SU-DHL-6 (cell line): ENCODE data around the gene PLD1.

Experiments
- H2AFZ ChIP-seq: fragments of 200-600 bp; sonication (generic); 2 replicates; pipeline ENCODE4 v1.6.1; 2014; ENCODE audit warnings: low read depth, mild to moderate bottlenecking, moderate library complexity, mixed read lengths, antibody characterized with exemption, low read length; ENCODE audit not compliant: severe bottlenecking
- H3F3A ChIP-seq: fragments of 200-600 bp; shearing (Covaris generic); 2 replicates; pipeline ENCODE4 v1.6.0; 2016; ENCODE audit warnings: antibody characterized with exemption, mild to moderate bottlenecking; ENCODE audit not compliant: insufficient read depth
- H3K27ac ChIP-seq: fragments of 200-600 bp; sonication (generic); 2 replicates; pipeline ENCODE4 v1.5.1; 2016; ENCODE audit warnings: low read depth, mild to moderate bottlenecking, low read length, moderate library complexity, mixed read lengths
- H3K27me3 ChIP-seq: fragments of 200-600 bp; sonication (generic), shearing (Covaris generic); 2 replicates; pipeline ENCODE4 v1.6.0; 2014; ENCODE audit warnings: mild to moderate bottlenecking, low read length
- H3K36me3 ChIP-seq: fragments of 200-600 bp; sonication (generic); 2 replicates; pipeline ENCODE4 v1.6.1; 2014; ENCODE audit warnings: mild to moderate bottlenecking, low read length, mixed read lengths
- H3K4me2 ChIP-seq: fragments of 300-600, 200-600 bp; shearing (Covaris generic), sonication (generic); 2 replicates; pipeline ENCODE4 v1.6.0; 2014; ENCODE audit warnings: low read length, low read depth, mild to moderate bottlenecking; ENCODE audit not compliant: poor library complexity, severe bottlenecking
- H3K4me3 ChIP-seq: fragments of 200-600 bp; sonication (generic); 2 replicates; pipeline ENCODE4 v1.5.1; 2014; ENCODE audit warnings: antibody characterized with exemption, low read length, mild to moderate bottlenecking, mixed read lengths; ENCODE audit not compliant: insufficient read depth, poor library complexity, severe bottlenecking
- H3K79me2 ChIP-seq: fragments of 200-600 bp; sonication (generic); 2 replicates; pipeline ENCODE4 v1.6.1; 2014; ENCODE audit warnings: mild to moderate bottlenecking, low read length, moderate library complexity; ENCODE audit not compliant: insufficient read depth
- H3K9ac ChIP-seq: fragments of 200-600 bp; sonication (generic); 2 replicates; pipeline ENCODE4 v1.7.0; 2014; ENCODE audit warnings: mild to moderate bottlenecking, low read length
- H3K9me2 ChIP-seq: fragments of 200-600 bp; sonication (generic); replicated peaks from 2 replicates; pipeline ENCODE4 v1.6.1; 2014; ENCODE audit warnings: low read length; ENCODE audit not compliant: insufficient read depth
- H3K9me3 ChIP-seq: fragments of 200-600 bp; sonication (generic); 2 replicates; pipeline ENCODE4 v1.6.1; 2014; ENCODE audit warnings: low read length, mixed read lengths; ENCODE audit not compliant: insufficient read depth
- H4K20me1 ChIP-seq: fragments of 200-600 bp; sonication (generic); 2 replicates; pipeline ENCODE4 v1.6.1; 2014; ENCODE audit warnings: low read depth, mild to moderate bottlenecking, antibody characterized with exemption, low read length, moderate library complexity, mixed read lengths
- CTCF ChIP-seq: fragments of 200-600 bp; sonication (generic); IDR thresholded peaks from one replicate; pipeline ENCODE4 v1.5.1; 2017; ENCODE audit warnings: antibody characterized with exemption, mild to moderate bottlenecking, low read length, moderate library complexity; ENCODE audit not compliant: insufficient read depth, poor library complexity, severe bottlenecking
- EZH2phosphoT487 ChIP-seq: fragments of 200-600 bp; sonication (generic), shearing (Covaris generic); conservative IDR thresholded peaks from 2 replicates; pipeline ENCODE4 v1.6.1; 2018; ENCODE audit warnings: mild to moderate bottlenecking, antibody characterized with exemption, low read length, moderate library complexity, mixed read lengths

Gene PLD1

DNA sequence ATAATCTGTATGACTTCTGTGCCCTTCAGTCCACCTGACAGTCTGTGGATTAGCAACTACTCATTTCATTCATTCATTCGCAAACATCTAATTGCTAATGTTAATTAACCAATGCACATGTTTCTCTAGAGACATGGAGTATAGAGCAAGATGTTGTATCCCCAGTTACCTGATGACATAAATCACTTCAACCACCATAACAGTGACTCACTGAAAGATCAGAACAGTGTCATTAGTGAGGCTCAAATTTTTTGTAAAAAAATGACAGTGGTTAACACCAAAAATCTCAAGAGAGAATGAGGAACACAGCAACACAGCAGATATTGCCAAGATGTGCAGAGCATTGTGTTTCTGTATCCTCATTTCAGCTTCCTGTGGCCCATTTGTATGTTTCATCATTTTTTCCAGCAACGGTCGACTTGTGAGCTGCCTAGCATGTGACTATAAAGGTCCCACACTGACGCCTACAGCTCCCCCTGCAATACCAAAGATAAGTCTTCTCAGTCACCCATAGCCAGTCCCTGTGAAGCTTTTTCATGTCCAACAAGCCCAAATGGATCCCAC is 3.7 kb upstream of the PLD1 start:
- Histone ChIP-seq H3K9ac (no peak overlapping the region), H3K9me3 (no peaks in the 10 kb centered on the region), H3K9me2 (no peaks in the 10 kb centered on the region), H4K20me1 (no peaks in the 10 kb centered on the region), H3F3A (no peaks in the 10 kb centered on the region), H3K36me3 (no peaks in the 10 kb centered on the region), H3K27me3 (no peaks in the 10 kb centered on the region), H3K79me2 (no peaks in the 10 kb centered on the region), H3K4me3 (no peak overlapping the region), H3K27ac (no peak overlapping the region), H2AFZ (no peak overlapping the region), H3K4me2 (no peak overlapping the region)
- TF ChIP-seq EZH2phosphoT487 (no peak), CTCF (no peak)

DNA sequence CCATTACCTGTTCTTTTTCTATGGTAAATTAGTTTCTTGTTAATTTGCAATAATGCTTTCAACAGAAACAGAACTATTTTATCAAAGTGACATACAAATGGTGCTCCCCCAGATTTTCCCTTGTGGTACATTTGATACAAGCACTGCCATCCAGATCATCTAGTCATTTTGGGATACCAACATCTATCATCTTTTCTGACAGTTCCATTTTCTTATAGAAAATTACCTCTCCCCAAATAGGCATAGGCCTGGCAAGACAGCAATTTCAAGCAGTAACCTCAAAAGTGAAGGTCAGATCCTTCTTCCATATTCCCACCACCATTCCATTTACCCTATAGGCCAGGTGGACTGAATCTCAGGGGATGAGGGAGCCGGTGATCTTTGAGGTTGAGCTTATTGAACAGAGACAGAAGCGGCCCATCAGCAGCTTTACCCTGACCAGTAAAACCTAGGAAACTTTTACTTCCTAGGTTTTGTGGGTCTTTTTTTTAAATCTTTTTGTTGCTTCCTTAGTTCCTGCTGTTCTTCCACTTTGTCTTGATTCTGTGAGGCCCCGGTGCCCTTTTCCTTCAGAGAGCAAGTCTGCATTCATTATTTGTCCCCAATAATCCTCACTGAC is 3.1 kb upstream of the PLD1 start:
- H3K79me2 ChIP-seq = no peaks in the 10 kb centered on the region
- no peak overlapping the region for H3K9ac ChIP-seq
- no peak overlapping the region for H3K4me2 ChIP-seq
- H3K9me3 ChIP-seq = no peaks in the 10 kb centered on the region
- no peak overlapping the region for H2AFZ ChIP-seq
- no peak for TF ChIP-seq EZH2phosphoT487
- TF ChIP-seq CTCF = no peak
- no peaks in the 10 kb centered on the region for H3K9me2 ChIP-seq
- no peak overlapping the region for H3K27ac ChIP-seq
- no peaks in the 10 kb centered on the region for H4K20me1 ChIP-seq
- no peaks in the 10 kb centered on the region for H3F3A ChIP-seq
- no peaks in the 10 kb centered on the region for H3K36me3 ChIP-seq
- no peaks in the 10 kb centered on the region for H3K27me3 ChIP-seq
- H3K4me3 ChIP-seq = no peak overlapping the region

DNA sequence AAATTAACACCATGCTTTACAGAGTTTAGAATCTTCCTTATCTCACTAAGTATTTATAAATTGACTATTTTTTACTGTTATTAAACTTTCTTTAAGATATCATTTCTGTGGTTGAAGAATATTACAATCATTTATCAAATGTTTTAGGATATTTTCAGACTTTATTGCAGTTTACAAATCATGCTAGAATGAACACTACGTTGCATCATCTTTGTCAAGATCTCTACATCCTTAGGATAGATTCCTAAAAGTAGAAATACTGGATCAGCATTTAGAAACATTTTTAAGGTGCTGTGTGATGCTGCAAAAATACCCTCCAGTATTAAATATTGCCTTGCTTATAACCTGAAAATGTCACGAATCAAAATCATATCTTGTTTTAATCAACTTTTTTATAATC is 2.5 kb upstream of the PLD1 start:
- Histone ChIP-seq H3K9me3 (no peaks in the 10 kb centered on the region), H3K9ac (no peak overlapping the region), H4K20me1 (no peaks in the 10 kb centered on the region), H3K27me3 (no peaks in the 10 kb centered on the region), H3K79me2 (no peaks in the 10 kb centered on the region), H3K27ac (no peak overlapping the region), H3F3A (no peaks in the 10 kb centered on the region), H3K4me2 (no peak overlapping the region), H3K36me3 (no peaks in the 10 kb centered on the region), H3K9me2 (no peaks in the 10 kb centered on the region), H3K4me3 (no peak overlapping the region), H2AFZ (no peak overlapping the region)
- TF ChIP-seq EZH2phosphoT487 (no peak), CTCF (no peak)
